ENCODE measurements around the gene RWDD3.

The RWDD3 gene

GRCh38 chr1:95281781-95282517 is 47.9 kb downstream of the RWDD3 start:
- Histone ChIP-seq H3K4me1 (no peaks in the 10 kb centered on the region), H3K79me2 (no peaks in the 10 kb centered on the region), H3K4me2 (ENCODE audit: low read length) (no peak overlapping the region), H3K27me3 (ENCODE audit: control insufficient read depth, insufficient read depth, low read length) (no peaks in the 10 kb centered on the region), H3K4me3 (ENCODE audit: low read depth, low read length) (no peak overlapping the region), H2AFZ (no peak overlapping the region), H3K27ac (no peak overlapping the region), H3K36me3 (ENCODE audit: control insufficient read depth, insufficient read depth, low read length) (no peaks in the 10 kb centered on the region), H3K9me3 (ENCODE audit: control insufficient read depth, low read length) (no peaks in the 10 kb centered on the region), H3K9ac (no peak overlapping the region)
- no peak for TF ChIP-seq CTCF (IDR thresholded peaks at IDR 0.05)

GRCh38 chr1:95282518-95282895 is 48.5 kb downstream of the RWDD3 start:
- no peak overlapping the region for H3K9ac ChIP-seq
- H3K4me2 ChIP-seq (ENCODE audit: low read length), result no peak overlapping the region
- H2AFZ ChIP-seq, result no peak overlapping the region
- H3K4me1 ChIP-seq, result no peaks in the 10 kb centered on the region
- no peak overlapping the region for H3K27ac ChIP-seq
- no peak for TF ChIP-seq CTCF (IDR thresholded peaks at IDR 0.05)
- no peaks in the 10 kb centered on the region for H3K36me3 ChIP-seq (ENCODE audit: control insufficient read depth, insufficient read depth, low read length)
- no peaks in the 10 kb centered on the region for H3K79me2 ChIP-seq
- no peak overlapping the region for H3K4me3 ChIP-seq (ENCODE audit: low read depth, low read length)
- no peaks in the 10 kb centered on the region for H3K9me3 ChIP-seq (ENCODE audit: control insufficient read depth, low read length)
- no peaks in the 10 kb centered on the region for H3K27me3 ChIP-seq (ENCODE audit: control insufficient read depth, insufficient read depth, low read length)

- Histone ChIP-seq H3K9me3 (ENCODE audit: control insufficient read depth, low read length) (no peaks in the 10 kb centered on the region), H3K27ac (no peak overlapping the region), H3K9ac (no peak overlapping the region), H3K4me1 (no peaks in the 10 kb centered on the region), H3K36me3 (ENCODE audit: control insufficient read depth, insufficient read depth, low read length) (no peaks in the 10 kb centered on the region), H3K79me2 (no peaks in the 10 kb centered on the region), H3K4me3 (ENCODE audit: low read depth, low read length) (no peak overlapping the region), H2AFZ (no peak overlapping the region), H3K27me3 (ENCODE audit: control insufficient read depth, insufficient read depth, low read length) (no peaks in the 10 kb centered on the region), H3K4me2 (ENCODE audit: low read length) (no peak overlapping the region)
- no peak for TF ChIP-seq CTCF (IDR thresholded peaks at IDR 0.05)
These were observed 50.4 kb downstream of the RWDD3 start for GRCh38 chr1:95284420-95284819.

- H3K9ac ChIP-seq, result no peak overlapping the region
- no peaks in the 10 kb centered on the region for H3K36me3 ChIP-seq (ENCODE audit: control insufficient read depth, insufficient read depth, low read length)
- TF ChIP-seq CTCF (IDR thresholded peaks at IDR 0.05), result no peak
- H3K27ac ChIP-seq, result no peak overlapping the region
- no peak overlapping the region for H3K4me2 ChIP-seq (ENCODE audit: low read length)
- H3K79me2 ChIP-seq, result no peaks in the 10 kb centered on the region
- H2AFZ ChIP-seq, result no peak overlapping the region
- no peaks in the 10 kb centered on the region for H3K4me1 ChIP-seq
- H3K4me3 ChIP-seq (ENCODE audit: low read depth, low read length), result no peak overlapping the region
- H3K27me3 ChIP-seq (ENCODE audit: control insufficient read depth, insufficient read depth, low read length), result no peaks in the 10 kb centered on the region
- no peaks in the 10 kb centered on the region for H3K9me3 ChIP-seq (ENCODE audit: control insufficient read depth, low read length)
These were observed 52.5 kb downstream of the RWDD3 start for GRCh38 chr1:95286479-95286878.

- Histone ChIP-seq H3K36me3 (ENCODE audit: control insufficient read depth, insufficient read depth, low read length) (no peaks in the 10 kb centered on the region), H3K4me2 (ENCODE audit: low read length) (no peak overlapping the region), H3K4me1 (no peaks in the 10 kb centered on the region), H3K79me2 (no peaks in the 10 kb centered on the region), H3K9me3 (ENCODE audit: control insufficient read depth, low read length) (no peaks in the 10 kb centered on the region), H2AFZ (no peak overlapping the region), H3K27ac (no peak overlapping the region), H3K4me3 (ENCODE audit: low read depth, low read length) (no peak overlapping the region), H3K27me3 (ENCODE audit: control insufficient read depth, insufficient read depth, low read length) (no peaks in the 10 kb centered on the region), H3K9ac (no peak overlapping the region)
- TF ChIP-seq CTCF (IDR thresholded peaks at IDR 0.05), result no peak
These were observed 53.1 kb downstream of the RWDD3 start for GRCh38 chr1:95287081-95287480.
